GM12878 (cell line): ENCODE results near the gene PPP1R3E. TPM values are rescaled to one million over a fixed set of nuclear protein-coding genes. Genes with fewer than 3 reads are reported as not detected.

Experiments used
- ATAC-seq: fragments of 200-7000 bp; cut with Tn5 transposase; 3 replicates; pipeline ENCODE4 v1.9.1; 2020; ENCODE audit warnings: mild to moderate bottlenecking, moderate library complexity
- BruUV-seq: library from RNA; stranded (reverse); fragments of 400-500 nt; replicated peaks from 2 replicates; lab custom pipeline; 2021; lab: Mats Ljungman, UMichigan
- CTCF ChIA-PET: fragments of 300-600 bp; sonication (Branson Sonifier 250); formaldehyde crosslinking; extraction: SDS; loops from one replicate; lab custom pipeline; 2021; ENCODE audit warnings: inconsistent platforms; lab: Yijun Ruan, JAX
- POLR2A ChIA-PET: fragments of 350-600 bp; formaldehyde crosslinking; extraction: SDS; loops from one replicate; lab custom pipeline; 2021; ENCODE audit warnings: inconsistent platforms; lab: Charles Lee
- RAD21 ChIA-PET: fragments of 300-600 bp; sonication (Branson Sonifier 250); formaldehyde crosslinking; loops from one replicate; lab custom pipeline; 2023; ENCODE audit warnings: antibody characterized with exemption; ENCODE audit not compliant: unreplicated experiment; lab: Charles Lee
- SMC1A ChIA-PET: fragments of 300-600 bp; sonication (Branson Sonifier 250); formaldehyde crosslinking; loops from one replicate; lab custom pipeline; 2023; ENCODE audit not compliant: unreplicated experiment, uncharacterized antibody; lab: Charles Lee
- DNase-seq: peaks from one replicate; pipeline ENCODE4 v3.0.0-alpha.2; 2011; ENCODE audit warnings: low read depth, low spot score
- FAIRE-seq: peaks from 3 replicates; lab custom pipeline; 2011; peaks lifted over from hg19 to GRCh38; lab: Jason Lieb, UNC
- H2AFZ ChIP-seq: 2 replicates; pipeline ENCODE4 v1.6.0; 2011; ENCODE audit warnings: low read depth, low read length, control low read depth; ENCODE audit not compliant: control insufficient read depth
- H3K27ac ChIP-seq: 2 replicates; pipeline ENCODE4 v1.5.1; 2011; ENCODE audit warnings: control low read depth; ENCODE audit not compliant: control insufficient read depth, insufficient read depth
- H3K27me3 ChIP-seq, 2 experiments: replicated peaks in 1 of 2; 2 replicates each; pipeline versions ENCODE4 v1.6.0 to v1.6.1; 2011; ENCODE audit warnings: low read length in 1 of 2; ENCODE audit not compliant: control insufficient read depth in 2 of 2, insufficient read depth in 2 of 2
- H3K36me3 ChIP-seq, 2 experiments: 2 replicates each; pipeline ENCODE4 v1.5.1; 2011; ENCODE audit warnings: low read length in 1 of 2; ENCODE audit not compliant: control insufficient read depth in 2 of 2, insufficient read depth in 2 of 2
- H3K4me1 ChIP-seq: 2 replicates; pipeline ENCODE4 v1.6.1; 2011; ENCODE audit warnings: mild to moderate bottlenecking, low read length, moderate library complexity, mixed read lengths; ENCODE audit not compliant: control insufficient read depth, insufficient read depth
- H3K4me2 ChIP-seq: 2 replicates; pipeline ENCODE4 v1.6.0; 2011; ENCODE audit warnings: control low read depth; ENCODE audit not compliant: control insufficient read depth, insufficient read depth
- H3K4me3 ChIP-seq: fragments of 200-600 bp; sonication (generic); 2 replicates; pipeline ENCODE4 v1.5.1; 2016
- H3K79me2 ChIP-seq: 2 replicates; pipeline ENCODE4 v1.6.0; 2011; ENCODE audit warnings: low read length; ENCODE audit not compliant: control insufficient read depth, insufficient read depth
- H3K9ac ChIP-seq: 2 replicates; pipeline ENCODE4 v1.8.0; 2011; ENCODE audit warnings: low read length, control low read depth, mixed read lengths; ENCODE audit not compliant: control insufficient read depth, insufficient read depth
- H3K9me3 ChIP-seq: replicated peaks from 3 replicates; pipeline ENCODE4 v1.5.1; 2011; ENCODE audit warnings: mild to moderate bottlenecking, low read length; ENCODE audit not compliant: control insufficient read depth, insufficient read depth
- H4K20me1 ChIP-seq: 2 replicates; pipeline ENCODE4 v1.6.0; 2011; ENCODE audit not compliant: control insufficient read depth, insufficient read depth
- BCL11A ChIP-seq: IDR thresholded peaks from 2 replicates; pipeline ENCODE4 v1.6.1; 2011; ENCODE audit warnings: low read depth, low read length
- IKZF2 ChIP-seq, 2 experiments: fragments of 450-650 bp; IDR thresholded peaks; 2 replicates each; pipeline ENCODE4 v1.6.1; 2017; ENCODE audit warnings: mild to moderate bottlenecking in 2 of 2, moderate library complexity in 2 of 2
- KDM1A ChIP-seq: fragments of 200-600 bp; sonication (generic); IDR thresholded peaks from 2 replicates; pipeline ENCODE4 v1.6.1; 2016; ENCODE audit warnings: borderline replicate concordance
- NRF1 ChIP-seq: conservative IDR thresholded peaks from 2 replicates; pipeline ENCODE4 v1.6.1; 2011; ENCODE audit warnings: mild to moderate bottlenecking, low read depth, low read length, improper control_type of control experiment
- RUNX3 ChIP-seq: IDR thresholded peaks from 2 replicates; pipeline ENCODE4 v1.6.1; 2012; ENCODE audit warnings: low read length, inconsistent platforms
- SIX5 ChIP-seq: IDR thresholded peaks from 2 replicates; pipeline ENCODE4 v1.6.1; 2011; ENCODE audit warnings: mild to moderate bottlenecking, low read depth, low read length, moderate library complexity; ENCODE audit not compliant: severe bottlenecking
- WGBS: methylation state at CpG from one replicate; pipeline ENCODE4 v1.1.6; 2016; ENCODE audit warnings: low lambda C conversion rate; ENCODE audit not compliant: insufficient replicate concordance, insufficient coverage; ENCODE audit errors: missing lambda C conversion rate; 5-methylcytosine and 5-hydroxymethylcytosine counted together
- in situ Hi-C: fragments of 300-500 bp; cut with MboI; formaldehyde crosslinking; loops from 9 replicates; pipeline ENCODE4 v1.14.3; 2018; ENCODE audit warnings: mixed read lengths
- intact Hi-C: fragments of 100-400 bp; cut with micrococcal nuclease; formaldehyde crosslinking; loops from one replicate; pipeline ENCODE4 v1.14.2; 2022; ENCODE audit not compliant: unreplicated experiment
- polyA plus RNA-seq, 11 experiments: library from polyadenylated mRNA; depleted of rRNA in 4 of 11; unstranded in 6 of 11; stranded (reverse) in 5 of 11; fragments of >200 nt; fragmentation: Nextera tagmentation in 4 of 11; fragmentation: Illumina TruSeq in 1 of 11; extraction: Ambion mirVana in 4 of 11; extraction: Trizol in 1 of 11; gene quantifications; 1 replicate in 1 of 11; 2 replicates in 10 of 11; pipeline versions ENCODE4 v1.2.1 to v1.2.3, GENCODE V29; 2011 to 2016; ENCODE audit warnings: inconsistent platforms in 2 of 11, missing spikeins in 2 of 11, low read depth in 1 of 11
- total RNA-seq, 4 experiments: library from RNA; depleted of rRNA in 3 of 4; stranded (reverse); fragments of >200 nt in 3 of 4; fragmentation: Illumina TruSeq in 1 of 4; extraction: Trizol in 1 of 4; gene quantifications; 2 replicates each; pipeline versions ENCODE4 v1.2.1 to v1.2.3, GENCODE V29; 2013 to 2021
- TF ChIP-seq, protein P1 (sequence below): fragments of 450-650 bp; IDR thresholded peaks from 2 replicates; pipeline ENCODE4 v1.6.1; 2017; ENCODE audit warnings: mild to moderate bottlenecking, moderate library complexity

Gene PPP1R3E
- total and polyA plus RNA-seq, 10 of the 15 experiments (the other 5 are each of a cell fraction or from before 2014, with no cell fraction given), result 4.6 to 26.4 (median 7.1) TPM

DNA sequence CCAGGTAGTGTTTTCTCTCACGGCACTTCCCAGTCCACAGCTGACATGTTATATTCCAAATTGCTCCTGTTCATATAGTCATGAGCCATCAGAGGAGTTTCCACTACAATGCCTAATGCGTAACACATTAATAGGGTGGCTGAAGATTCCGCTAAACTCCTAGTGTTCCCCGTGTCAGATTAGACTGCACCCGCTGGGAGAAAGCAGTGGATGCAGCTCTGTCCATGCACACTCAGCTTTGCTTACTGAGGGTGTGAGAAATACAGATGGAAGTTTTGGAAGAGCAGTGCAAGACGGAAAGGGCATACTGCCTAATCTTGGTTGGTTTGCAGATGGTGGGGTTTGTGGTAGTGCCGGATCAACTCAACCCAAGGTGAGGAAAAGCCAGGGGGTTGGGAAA, 5.6 kb downstream of the PPP1R3E start:
- WGBS, result 97% methylated on average over 7 of the region's 7 CpGs
- no TSS peak for BruUV-seq
- RAD21 ChIA-PET, result interaction anchor here (0.9 to 2.0 kb wide), 4 partner anchors 25 to 177 kb away, joined by 3 to 6 read pairs (median 4); no protein-coding TSS in a partner anchor
- intact Hi-C loops (no loop called here), in situ Hi-C loops (no loop called here)
- Histone ChIP-seq H3K4me2 (no peak overlapping the region), H4K20me1 (no peaks in the 10 kb centered on the region), H3K9me3 (no peaks in the 10 kb centered on the region), H3K4me1 (0 out of 2 replicates have a peak, but pooled peaks cover 4% of the 10 kb centered on the region), H3K4me3 (no peak overlapping the region), H3K9ac (no peak overlapping the region), H3K36me3 (no peaks in the 10 kb centered on the region), H3K79me2 (peaks cover 7% of the 10 kb centered on the region), H3K27me3 (no peaks in the 10 kb centered on the region), H2AFZ (no peak overlapping the region), H3K27ac (no peak overlapping the region)
- FAIRE-seq, result no peak
- SMC1A ChIA-PET, result interaction anchor here (0.6 to 7.1 kb wide), 6 partner anchors 9 to 226 kb away, joined by 3 to 34 read pairs (median 4); partner anchors contain the start of genes BCL2L2, HOMEZ and PABPN1
- CTCF ChIA-PET, result interaction anchor here (1.2 to 6.1 kb wide), 7 partner anchors 9 to 176 kb away, joined by 5 to 40 read pairs (median 11); partner anchors contain the start of genes BCL2L2, HOMEZ and PABPN1
- no peak for DNase-seq
- TF ChIP-seq SIX5 (no peak), BCL11A (no peak), IKZF2 (IDR thresholded peaks at IDR 0.05) (no peak)
- ATAC-seq, result no peak
- POLR2A ChIA-PET, result interaction anchor here (0.8 to 1.7 kb wide), 2 partner anchors 10 to 11 kb away, joined by 4 to 6 read pairs; partner anchors contain the start of genes BCL2L2 and HOMEZ

DNA sequence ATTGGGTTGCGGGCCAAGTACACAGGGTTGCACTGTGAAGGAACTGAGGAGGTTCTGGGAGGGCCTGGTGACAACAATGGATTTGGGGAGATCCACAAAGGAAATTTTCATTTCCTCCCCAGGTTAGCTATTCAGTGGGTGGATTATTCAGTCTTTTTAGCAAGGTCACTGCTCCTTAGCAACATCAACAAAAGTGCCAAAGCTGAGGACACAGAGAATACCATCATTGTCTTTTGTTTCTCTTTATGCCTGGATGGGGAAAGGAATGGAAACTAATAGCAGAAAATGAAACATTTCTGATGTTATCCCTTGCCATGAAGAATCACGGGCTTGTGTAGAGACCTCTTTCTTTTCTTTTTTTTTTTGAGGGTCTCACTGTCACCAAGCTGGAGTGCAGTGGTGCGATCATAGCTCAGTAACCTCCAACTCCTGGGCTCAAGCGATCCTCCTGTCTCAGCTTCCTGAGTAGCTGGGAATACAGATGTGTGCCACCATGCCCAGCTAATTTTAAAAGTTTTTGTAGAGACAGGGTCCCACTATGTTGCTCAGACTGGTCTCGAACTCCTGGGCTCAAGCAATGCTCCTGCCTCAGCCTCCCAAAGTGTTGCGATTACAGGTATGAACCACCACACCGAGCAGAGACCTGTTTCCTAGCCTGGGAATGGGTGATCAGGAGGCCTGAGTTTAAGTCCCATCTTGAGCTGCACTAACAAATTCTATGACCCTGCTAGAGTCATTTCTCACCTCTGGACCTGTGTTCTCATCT, 6.5 kb downstream of the PPP1R3E start:
- BruUV-seq, result no TSS peak

More for the DNA sequence above, 6.5 kb downstream of the PPP1R3E start:
- DNase-seq (no peak), ATAC-seq (no peak), FAIRE-seq (no peak)
- Histone ChIP-seq H3K4me1 (0 out of 2 replicates have a peak, but pooled peaks cover 4% of the 10 kb centered on the region), H3K9ac (no peak overlapping the region), H3K79me2 (peaks cover 7% of the 10 kb centered on the region), H3K9me3 (no peaks in the 10 kb centered on the region), H3K27me3 (no peaks in the 10 kb centered on the region), H3K4me3 (no peak overlapping the region), H3K36me3 (no peaks in the 10 kb centered on the region), H3K27ac (no peak overlapping the region), H4K20me1 (no peaks in the 10 kb centered on the region), H3K4me2 (no peak overlapping the region), H2AFZ (no peak overlapping the region)
- in situ Hi-C loops (no loop called here), intact Hi-C loops (no loop called here)
- CTCF ChIA-PET, result interaction anchor here (0.6 to 6.1 kb wide), 11 partner anchors 10 to 264 kb away, joined by 3 to 40 read pairs (median 7); partner anchors contain the start of genes BCL2L2, HOMEZ and PABPN1
- TF ChIP-seq NRF1 (no peak), RUNX3 (no peak), KDM1A (no peak)
- TF ChIP-seq, protein P1, sequence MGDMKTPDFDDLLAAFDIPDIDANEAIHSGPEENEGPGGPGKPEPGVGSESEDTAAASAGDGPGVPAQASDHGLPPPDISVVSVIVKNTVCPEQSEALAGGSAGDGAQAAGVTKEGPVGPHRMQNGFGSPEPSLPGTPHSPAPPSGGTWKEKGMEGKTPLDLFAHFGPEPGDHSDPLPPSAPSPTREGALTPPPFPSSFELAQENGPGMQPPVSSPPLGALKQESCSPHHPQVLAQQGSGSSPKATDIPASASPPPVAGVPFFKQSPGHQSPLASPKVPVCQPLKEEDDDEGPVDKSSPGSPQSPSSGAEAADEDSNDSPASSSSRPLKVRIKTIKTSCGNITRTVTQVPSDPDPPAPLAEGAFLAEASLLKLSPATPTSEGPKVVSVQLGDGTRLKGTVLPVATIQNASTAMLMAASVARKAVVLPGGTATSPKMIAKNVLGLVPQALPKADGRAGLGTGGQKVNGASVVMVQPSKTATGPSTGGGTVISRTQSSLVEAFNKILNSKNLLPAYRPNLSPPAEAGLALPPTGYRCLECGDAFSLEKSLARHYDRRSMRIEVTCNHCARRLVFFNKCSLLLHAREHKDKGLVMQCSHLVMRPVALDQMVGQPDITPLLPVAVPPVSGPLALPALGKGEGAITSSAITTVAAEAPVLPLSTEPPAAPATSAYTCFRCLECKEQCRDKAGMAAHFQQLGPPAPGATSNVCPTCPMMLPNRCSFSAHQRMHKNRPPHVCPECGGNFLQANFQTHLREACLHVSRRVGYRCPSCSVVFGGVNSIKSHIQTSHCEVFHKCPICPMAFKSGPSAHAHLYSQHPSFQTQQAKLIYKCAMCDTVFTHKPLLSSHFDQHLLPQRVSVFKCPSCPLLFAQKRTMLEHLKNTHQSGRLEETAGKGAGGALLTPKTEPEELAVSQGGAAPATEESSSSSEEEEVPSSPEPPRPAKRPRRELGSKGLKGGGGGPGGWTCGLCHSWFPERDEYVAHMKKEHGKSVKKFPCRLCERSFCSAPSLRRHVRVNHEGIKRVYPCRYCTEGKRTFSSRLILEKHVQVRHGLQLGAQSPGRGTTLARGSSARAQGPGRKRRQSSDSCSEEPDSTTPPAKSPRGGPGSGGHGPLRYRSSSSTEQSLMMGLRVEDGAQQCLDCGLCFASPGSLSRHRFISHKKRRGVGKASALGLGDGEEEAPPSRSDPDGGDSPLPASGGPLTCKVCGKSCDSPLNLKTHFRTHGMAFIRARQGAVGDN, result no peak
- SMC1A ChIA-PET, result interaction anchor here (1.0 to 7.1 kb wide), 4 partner anchors 9 to 225 kb away, joined by 3 to 34 read pairs (median 7); partner anchors contain the start of genes HOMEZ and PABPN1
- POLR2A ChIA-PET, result interaction anchor here (0.8 to 1.7 kb wide), 2 partner anchors 10 to 11 kb away, joined by 4 to 6 read pairs; partner anchors contain the start of genes BCL2L2 and HOMEZ
- WGBS, result 94% methylated on average over 7 of the region's 7 CpGs
- RAD21 ChIA-PET, result interaction anchor here (0.8 to 2.0 kb wide), 4 partner anchors 14 to 28 kb away, joined by 3 to 6 read pairs (median 4); no protein-coding TSS in a partner anchor
